ENCODE measurements around the gene KLF3.

The KLF3 gene

DNA sequence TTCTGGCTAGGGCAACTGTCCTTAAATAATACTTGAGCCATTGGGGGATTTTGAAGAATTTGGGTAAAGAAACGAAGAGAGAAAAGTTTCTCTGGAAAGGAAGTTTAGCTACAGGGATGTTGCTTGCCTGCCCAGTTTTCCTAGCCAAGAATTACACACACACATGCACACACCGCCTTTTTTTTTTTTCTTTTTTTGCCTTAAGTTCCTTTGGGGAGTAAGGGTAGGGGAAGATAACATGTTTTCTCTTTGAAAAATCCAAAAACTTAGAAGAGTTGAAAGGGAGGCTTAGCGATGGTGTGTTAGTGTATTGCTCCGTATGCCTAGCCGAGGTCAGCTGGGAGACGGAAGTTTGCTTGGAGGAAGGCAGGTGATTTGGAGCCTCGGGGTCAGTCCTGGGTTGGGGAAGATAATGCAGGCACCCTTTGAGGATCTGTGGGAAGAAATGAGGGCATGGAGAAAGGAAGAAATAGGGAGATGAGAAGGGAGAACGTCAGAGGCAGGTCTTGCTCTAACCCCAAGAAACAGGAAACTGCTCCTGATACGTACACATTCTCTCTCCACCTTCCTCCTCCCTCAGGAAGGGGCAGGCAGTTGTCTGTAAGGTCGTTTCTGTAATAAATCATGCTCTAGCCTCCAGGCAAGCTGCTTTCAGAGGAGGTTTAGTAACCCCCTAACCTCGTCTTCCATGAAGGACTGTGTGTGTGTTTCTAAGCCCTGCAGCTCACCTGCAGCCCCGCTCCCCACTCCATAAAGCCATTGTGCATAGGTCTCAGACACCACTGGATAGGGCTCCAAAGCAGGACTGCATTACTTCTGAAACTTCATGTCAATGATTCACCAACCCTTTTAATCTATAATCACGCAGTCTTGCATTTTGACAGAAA is 10.5 kb downstream of the KLF3 start:
- peak; percentile 24 for DNase-seq (ENCODE audit: low read depth)

DNA sequence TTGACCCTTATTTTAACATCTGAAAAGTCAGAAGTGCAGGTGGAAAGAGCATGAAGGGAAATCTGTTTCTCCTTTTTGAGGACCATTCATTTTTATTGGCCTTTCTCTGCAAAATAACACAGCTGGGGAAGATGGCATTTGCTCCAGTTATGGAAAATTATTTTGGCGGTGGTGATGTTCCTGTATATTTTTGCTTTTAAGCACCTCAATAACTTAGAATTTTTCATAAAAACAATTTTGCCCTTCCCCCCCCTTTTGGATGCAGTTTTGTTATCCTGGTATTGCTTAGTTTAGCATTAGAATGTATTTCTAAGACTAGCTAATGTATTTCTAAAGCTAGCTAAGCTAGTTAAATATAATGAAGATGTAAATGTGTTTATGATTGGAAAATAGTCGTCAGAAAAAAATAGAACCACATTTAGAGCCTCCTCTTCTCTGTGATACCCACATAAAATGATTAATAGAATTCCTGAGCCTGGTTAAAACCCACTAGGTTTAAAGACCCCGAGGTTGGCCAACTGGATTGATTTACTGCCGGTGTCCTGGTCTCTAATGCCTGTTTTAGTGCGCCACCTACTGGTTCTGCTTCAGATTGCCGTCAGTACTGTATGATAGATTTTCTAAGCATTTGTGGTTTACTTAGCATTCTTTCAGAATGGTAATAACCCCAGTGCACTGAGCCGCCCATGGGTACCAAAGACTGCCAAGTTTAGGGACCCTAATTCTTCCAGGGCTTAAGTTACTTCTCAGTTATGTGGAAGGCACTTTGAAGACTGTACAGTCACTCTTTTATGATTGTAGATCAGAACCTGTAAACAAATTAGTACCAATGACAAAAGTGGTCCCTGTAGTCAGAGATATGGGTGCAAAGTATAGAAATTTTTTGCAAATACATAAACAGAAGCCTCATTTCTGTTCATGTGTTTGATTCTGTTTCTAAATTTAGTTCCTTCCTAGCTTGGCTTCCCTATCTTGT is 11.4 kb downstream of the KLF3 start:
- DNase-seq (ENCODE audit: low read depth) = peak; percentile 84

GRCh38 chr4:38676986-38677385 is 13.0 kb downstream of the KLF3 start:
- no peak for DNase-seq (ENCODE audit: low read depth)

- DNase-seq (ENCODE audit: low read depth) = no peak
Measured at GRCh38 chr4:38677441-38677840, 13.4 kb downstream of the KLF3 start.

DNA sequence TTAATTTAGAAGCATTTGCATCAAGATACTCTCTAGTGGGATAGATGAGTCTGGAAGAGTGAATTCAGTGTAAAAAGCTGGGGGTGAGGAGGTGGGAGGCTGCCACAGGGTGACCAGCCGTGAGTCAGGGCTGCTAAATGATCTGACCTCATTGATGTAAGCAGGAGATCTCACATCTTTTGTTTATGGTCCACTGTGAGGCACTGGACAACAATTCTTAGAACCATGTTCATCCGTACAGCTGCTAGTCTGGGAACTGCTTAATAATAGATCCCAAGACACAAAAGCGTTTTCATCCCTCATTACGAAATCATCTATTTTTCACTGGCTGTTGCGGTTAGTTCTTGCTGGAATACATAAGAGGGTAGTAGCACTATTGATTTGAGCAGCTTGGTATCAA is 14.1 kb downstream of the KLF3 start:
- DNase-seq (ENCODE audit: low read depth) = peak; percentile 92

DNA sequence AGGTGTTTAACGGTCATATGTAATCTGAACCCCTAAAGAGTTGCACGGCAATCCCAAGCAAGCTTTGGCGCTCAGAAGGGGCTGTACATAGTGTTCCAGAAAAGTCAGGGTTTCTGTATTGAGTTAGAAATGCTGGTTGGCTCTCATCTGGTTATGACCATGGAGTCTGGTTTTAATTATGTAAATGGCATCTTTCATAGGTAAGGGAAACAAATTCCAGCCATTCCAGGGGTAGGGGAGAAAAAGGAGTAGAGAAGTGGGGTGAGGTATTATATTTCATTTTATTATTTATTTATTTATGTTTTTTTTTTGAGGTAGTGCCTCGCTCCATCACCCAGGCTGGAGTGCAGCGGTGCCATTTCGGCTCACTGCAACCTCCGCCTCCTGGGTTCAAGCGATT is 15.9 kb downstream of the KLF3 start:
- DNase-seq (ENCODE audit: low read depth) = no peak

GRCh38 chr4:38681281-38681991 is 17.4 kb downstream of the KLF3 start:
- DNase-seq (ENCODE audit: low read depth) = peak; percentile 64

- DNase-seq (ENCODE audit: low read depth) = no peak
Measured at GRCh38 chr4:38682336-38682735, 18.3 kb downstream of the KLF3 start.

DNA sequence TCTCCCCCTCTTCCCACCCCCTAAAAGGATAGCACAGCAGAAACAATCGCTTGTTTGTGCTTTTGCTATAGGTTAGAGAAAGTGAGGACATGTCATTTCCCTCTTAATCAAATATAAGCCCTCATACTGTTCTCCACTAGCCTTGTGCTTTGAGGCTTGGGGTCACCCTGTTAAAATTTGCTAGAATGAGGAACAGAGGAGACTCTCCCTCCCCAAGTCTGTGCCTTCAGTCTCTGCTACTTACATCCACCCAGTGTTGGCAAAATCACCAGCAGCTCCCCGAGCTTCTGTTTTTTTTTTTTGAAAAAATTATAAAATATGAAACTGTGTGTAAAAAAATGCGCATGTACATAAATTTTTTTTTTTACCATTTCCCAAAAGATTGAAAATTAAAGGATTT is 19.3 kb downstream of the KLF3 start:
- no peak for DNase-seq (ENCODE audit: low read depth)

DNA sequence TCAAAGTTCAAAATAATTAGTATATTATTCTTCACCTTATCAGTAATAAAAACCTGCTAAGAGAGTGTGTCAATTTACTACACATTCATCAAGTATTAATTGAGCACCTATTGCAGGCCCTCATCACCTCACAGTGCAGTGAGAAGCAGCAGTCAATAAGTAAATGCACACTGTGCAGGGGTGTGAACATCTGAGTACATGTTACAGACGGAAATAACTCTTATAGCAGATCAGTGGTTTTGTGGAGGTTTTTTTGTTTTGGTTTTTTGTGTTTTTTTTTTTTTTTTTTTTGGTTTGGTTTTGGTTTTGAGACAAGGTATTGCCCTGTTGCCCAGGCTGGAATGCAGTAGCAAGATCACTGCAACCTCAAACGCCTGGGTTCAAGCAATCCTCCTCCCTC is 20.3 kb downstream of the KLF3 start:
- DNase-seq (ENCODE audit: low read depth) = no peak

DNA sequence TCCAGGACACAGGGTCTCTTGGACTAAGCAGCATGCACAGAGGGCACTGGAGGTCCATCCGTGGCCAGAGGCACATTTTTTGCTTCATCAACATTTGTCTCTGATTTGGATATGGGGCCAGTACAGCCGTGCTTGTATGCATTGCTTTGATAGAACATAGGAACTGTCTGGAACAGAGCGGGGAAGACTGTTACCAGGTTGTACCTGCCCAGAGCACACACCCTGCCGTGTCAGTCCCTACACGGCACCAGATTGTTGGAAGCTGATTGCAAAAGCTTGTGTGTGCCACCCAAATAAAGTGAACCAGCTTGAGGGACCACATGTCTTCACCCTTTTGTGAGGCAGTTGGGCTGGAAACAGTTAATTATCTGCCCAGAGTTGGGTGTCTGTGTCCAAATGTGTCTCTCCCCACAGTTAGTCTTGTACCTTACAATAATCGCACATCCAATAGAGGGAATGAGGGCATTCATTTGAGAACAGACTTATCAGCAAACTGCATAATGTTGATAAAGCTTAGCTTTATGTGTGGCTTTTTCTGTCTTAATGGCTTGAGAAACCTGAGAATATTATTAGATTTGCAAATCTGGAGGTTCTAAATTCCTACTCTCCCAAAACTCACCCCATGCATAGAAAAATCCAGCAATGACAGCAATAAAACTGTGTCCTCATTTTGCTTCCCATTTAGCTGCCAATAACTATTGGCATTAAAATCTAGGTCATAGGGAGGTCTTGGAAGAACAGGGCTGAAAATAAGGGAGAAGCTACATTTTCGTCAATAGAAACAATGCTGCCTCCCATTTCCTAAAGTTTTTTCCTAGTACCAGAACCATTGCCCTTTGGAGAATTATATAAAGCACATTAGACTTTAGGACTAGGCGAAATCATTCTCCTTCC is 21.2 kb downstream of the KLF3 start:
- DNase-seq (ENCODE audit: low read depth) = no peak

DNA sequence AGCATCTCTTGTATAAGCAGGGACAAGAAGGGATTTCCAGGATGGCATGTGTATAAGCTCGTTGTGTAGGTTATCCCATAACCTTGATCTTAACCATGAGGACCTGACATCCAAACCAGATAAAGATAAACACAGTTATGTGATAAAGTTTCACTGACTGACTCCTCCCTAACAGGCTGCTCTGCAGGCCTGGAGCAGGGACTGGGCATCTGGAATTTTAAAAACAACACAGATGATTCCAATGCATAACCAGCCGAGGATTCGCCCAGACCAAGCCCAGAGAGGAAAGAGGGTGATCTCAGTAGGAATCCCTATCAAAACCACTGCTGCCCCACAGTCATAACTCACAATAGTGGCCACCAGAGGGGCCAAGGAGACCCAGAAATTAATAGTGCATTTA is 22.7 kb downstream of the KLF3 start:
- DNase-seq (ENCODE audit: low read depth) = peak; percentile 59

DNA sequence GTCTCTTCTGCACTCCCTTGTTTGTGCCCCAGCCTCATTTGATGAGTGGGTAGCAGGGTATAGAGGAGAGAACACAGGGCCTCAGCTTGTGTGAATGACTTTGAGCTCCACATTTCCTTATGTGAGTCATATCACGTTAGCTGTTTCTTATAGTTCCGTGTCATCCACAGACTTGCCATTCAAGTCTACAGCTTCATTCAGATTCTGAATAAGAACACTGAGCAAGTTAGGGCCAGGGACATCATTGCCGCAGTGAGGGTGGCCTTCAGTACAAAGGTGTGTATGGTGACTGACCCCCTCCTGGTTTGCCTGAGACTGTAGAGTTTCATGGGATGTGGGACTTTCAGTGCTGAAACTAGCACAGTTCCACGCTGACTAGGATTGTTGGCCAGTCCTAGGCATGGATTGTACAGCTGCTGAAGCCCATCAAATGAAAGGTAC is 23.6 kb downstream of the KLF3 start:
- peak; percentile 42 for DNase-seq (ENCODE audit: low read depth)

DNA sequence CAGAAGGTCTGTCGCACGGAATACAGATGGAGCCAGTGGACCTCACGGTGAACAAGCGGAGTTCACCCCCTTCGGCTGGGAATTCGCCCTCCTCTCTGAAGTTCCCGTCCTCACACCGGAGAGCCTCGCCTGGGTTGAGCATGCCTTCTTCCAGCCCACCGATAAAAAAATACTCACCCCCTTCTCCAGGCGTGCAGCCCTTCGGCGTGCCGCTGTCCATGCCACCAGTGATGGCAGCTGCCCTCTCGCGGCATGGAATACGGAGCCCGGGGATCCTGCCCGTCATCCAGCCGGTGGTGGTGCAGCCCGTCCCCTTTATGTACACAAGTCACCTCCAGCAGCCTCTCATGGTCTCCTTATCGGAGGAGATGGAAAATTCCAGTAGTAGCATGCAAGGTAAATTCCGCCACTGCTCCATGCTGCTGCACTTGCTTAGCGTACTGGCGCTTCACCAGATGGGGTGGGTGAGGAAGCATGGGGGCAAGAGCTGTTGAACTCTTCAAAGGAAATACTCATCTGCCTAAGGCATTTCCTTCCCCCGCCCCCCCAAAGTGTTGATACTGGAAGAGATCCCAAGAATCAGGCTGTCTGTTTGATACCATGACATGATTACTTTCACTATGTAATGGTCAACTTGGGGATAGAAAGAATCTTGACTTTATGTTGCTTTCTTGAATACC is 24.8 kb downstream of the KLF3 start:
- DNase-seq (ENCODE audit: low read depth) = peak; percentile 70

DNA sequence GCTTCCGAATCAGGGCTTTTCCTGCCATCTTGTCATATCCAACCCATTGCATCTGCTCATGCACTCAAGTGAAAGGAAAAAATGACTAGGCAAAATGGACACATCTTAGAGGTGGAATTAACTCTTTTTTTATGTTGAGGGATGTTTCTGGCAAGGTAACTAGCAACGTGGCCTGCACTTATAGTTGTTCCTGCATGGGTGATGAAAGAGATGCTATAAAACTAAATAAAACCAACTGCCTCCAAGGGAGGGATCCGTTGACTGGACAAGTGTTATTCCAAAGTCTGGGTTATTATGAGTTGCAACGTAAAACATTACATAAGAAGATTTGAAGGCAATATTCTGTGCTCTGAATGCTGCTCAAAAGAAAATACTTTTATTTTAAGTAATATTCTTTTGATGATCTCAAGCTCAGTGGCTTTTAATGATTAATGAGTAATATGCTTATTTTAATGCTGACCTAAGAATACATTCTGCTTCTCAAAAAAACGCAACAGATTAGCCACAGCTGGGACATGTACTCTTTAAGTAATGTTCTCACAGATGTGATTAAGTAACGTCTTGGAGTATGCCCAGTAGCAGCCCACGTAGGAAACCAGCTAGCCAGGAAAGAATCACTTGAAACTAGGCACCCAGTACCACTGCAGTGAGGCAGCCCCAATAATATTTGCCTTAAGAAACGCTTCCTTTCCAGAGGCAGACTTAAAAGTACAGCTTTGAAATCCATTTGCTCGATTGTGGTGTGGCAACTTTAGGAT is 27.4 kb downstream of the KLF3 start:
- DNase-seq (ENCODE audit: low read depth) = peak; percentile 74

GRCh38 chr4:38692421-38692820 is 28.4 kb downstream of the KLF3 start:
- DNase-seq (ENCODE audit: low read depth) = no peak

GRCh38 chr4:38693569-38693968 is 29.6 kb downstream of the KLF3 start:
- no peak for DNase-seq (ENCODE audit: low read depth)

- DNase-seq (ENCODE audit: low read depth) = no peak
Measured at GRCh38 chr4:38694330-38694729, 30.3 kb downstream of the KLF3 start.

DNA sequence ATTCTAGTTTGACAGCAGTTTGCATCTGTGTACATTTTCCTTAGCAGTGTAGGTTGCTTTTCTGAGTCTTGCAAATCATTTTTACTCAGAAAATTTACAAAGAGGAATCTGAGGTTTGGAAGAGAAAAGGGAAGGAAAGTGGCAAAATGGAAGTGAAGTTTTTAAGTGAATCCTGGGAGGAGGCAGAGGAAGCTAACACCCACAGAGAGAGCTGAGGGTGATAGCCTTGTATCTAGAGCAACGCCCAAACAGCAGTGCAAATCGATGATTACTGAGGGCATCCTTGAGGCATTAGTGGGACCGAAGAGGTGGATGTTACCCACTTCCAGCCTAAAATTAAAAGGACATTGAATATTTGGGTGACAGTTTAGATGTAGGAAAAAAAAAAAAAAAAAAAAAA is 31.8 kb downstream of the KLF3 start:
- no peak for DNase-seq (ENCODE audit: low read depth)

GRCh38 chr4:38696697-38697096 is 32.7 kb downstream of the KLF3 start:
- DNase-seq (ENCODE audit: low read depth) = peak; percentile 34
